NOMO-1 treated with dmso at 0.1 percent for 144 hours (cell line): ENCODE results near the gene MAP3K5.

Experiments
- DNase-seq: peaks from one replicate; lab custom pipeline; 2025; ENCODE audit not compliant: unreplicated experiment; lab: John Stamatoyannopoulos, UW

Gene MAP3K5

DNA sequence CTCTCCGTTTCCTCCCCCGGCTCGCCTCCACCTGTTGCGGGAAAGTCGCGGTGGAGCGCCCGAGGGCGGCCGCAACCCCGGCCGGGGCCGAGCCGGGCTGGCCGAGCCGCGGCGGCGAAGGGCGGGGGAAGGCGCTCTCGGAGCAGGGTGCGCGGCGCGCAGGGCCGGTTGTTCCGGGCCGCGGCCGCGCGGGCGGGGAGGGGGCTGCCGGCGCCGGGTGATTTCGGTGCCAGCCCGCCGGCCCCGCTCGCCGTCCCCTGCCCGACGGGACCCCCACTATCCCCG, 242.3 kb downstream of the MAP3K5 start:
- DNase-seq = no peak

DNA sequence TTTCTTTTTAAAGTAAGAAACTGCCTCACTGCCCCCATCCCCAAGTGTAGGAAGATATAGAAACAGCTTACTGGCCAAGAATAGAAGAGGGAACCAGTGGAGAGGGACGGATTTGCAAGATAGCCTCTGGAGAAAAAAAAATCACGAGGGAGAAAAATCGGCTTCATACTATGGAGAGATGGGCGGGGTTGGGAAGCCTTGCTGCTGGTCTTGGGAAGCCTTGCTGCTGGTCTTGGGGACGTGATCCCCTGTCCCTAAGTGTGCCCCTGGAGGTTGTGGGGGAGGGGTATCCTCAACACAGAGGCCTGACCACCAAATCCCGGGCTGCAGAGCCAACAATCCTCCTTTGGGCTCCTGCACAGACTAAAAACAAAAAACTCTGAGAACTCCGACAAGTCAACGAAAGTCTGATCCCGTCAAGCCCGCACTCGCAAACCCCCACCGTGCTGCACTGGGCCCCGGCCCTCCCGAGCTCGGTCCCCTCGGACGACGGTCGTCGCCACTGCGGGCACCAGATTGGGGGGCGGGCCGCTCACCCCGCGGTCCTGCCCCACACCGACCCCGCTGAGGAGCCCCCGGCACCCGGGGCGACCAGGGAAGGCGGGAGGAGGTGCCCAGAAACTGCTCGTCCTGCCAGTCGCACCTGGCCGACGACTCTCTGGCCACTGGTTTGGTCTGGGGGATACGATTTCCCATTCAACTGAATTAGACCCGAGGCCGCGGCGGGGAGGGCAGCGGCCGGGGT, 242.8 kb downstream of the MAP3K5 start:
- no peak for DNase-seq

DNA sequence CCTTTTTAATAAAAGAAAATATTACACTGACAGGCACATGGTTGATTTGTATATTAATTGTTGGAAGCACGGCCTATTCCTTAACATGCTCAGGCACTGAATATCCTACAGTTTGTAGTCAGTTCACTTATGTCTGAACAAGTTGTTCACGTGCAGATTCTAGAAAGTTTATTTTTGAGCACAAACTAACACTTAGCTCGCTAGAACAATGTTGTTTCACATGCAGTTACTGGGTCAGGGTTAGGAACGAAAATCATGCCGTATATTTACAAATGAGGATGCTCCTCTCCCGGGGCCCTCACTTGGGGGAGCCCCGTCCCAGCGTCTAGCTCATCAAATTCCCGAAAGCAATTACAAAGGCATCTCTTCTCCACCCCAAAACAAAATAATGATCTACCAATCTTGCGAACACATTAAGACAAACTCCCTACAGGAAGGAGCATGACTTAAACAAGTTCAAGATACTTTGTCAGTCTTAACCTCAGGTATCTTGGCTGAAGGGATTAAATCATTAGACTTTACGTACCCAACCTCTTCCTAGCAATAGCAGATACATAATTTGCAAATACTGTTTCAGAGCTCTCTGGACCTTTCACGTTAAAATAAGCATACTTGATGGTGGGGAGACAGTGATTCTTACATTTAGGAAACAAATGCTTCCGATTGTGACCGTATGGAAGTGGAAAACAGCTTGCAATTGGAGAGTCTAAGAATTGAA, 243.5 kb downstream of the MAP3K5 start:
- DNase-seq = no peak

DNA sequence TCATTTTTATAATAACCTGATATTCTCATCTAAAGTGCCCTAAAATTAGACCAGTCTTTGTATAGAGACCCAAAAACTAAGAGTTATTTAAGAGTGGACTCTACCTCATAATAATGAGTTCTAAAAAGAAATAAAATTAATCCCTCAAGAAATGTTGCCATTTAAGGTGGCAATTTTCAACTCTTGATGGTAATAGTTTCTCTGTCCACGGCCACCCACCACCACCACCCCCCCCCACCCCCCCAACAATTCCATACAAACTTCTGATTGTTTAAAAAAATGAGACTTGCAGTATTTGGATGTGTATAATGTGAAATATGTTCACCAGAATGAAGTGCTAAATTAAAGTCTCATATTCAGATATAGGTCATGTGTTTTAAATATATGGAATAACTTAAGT, 244.4 kb downstream of the MAP3K5 start:
- DNase-seq = no peak

DNA sequence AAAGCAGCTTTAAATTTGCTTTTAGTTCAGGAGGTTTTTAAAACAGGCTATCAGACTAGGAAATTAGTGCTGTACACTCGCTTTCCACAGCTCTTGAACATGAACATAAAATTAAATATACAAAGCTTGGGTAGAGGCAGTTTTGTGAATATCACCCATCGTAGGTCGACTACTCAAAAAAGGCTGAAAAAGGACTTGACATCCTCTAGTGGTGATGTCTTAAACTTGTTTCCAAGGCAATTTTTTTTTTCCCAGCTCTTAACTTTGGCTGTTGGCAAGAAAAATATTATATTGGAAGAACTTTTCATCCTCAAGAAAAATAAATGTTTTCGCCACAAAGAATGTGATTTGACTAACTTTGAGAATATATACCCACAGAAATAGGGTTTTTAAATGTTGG, 244.9 kb downstream of the MAP3K5 start:
- DNase-seq = peak; percentile 30

DNA sequence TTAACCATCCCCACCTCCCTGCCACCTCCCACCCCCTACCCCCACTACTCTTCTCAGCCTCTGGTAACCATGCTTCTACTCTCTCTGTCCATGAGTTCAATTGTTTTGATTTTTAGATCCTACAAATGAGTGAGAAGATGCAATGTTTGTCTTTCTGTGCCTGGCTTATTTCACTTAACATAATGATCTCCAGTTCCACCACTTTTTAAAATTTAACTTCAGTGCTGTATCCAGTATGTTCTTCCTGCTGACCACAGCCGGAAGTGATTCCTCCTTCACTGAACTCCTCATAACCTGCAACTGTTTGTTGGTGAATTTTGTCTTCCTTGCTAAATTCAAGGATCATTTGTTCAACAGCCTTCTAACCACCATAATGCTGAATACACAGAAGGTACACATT, 245.9 kb downstream of the MAP3K5 start:
- no peak for DNase-seq

DNA sequence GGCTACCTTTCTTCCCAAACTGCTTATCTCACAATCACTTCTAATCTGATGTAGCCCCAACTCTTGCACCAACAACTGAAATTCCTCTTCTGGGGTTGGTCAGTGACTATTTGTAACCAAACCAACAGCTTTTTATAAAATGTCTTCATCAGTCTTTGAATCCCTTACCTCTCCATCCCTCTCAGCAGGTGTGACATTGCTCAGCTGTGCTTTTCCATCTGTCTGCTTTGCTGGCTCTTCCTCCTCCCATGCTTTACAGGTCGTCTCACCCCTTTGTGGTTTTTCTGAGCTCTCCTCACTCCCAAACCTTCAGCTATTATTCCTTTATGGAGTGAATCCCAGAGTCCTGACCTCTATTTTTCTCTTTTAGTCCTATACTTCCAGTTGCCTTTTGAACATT, 248.0 kb downstream of the MAP3K5 start:
- no peak for DNase-seq

DNA sequence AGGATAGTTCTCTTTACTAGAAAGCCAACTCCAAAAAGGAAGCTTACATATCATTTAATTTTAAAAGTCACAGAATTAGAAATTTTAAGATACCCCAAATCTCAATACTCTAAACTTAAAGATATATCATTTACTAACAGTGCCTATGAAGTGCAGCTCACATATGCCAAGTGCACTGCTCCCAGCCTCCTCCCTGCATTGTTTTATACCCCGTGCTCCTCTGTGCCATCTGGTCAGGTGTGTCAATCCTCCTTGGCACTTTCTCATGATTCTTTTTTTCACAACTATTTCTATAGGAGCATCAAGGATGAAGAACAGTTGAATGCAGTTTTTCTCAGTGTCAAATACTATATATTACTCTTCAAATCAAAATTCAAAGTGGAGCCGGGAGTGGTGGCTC, 250.9 kb downstream of the MAP3K5 start:
- DNase-seq = no peak

DNA sequence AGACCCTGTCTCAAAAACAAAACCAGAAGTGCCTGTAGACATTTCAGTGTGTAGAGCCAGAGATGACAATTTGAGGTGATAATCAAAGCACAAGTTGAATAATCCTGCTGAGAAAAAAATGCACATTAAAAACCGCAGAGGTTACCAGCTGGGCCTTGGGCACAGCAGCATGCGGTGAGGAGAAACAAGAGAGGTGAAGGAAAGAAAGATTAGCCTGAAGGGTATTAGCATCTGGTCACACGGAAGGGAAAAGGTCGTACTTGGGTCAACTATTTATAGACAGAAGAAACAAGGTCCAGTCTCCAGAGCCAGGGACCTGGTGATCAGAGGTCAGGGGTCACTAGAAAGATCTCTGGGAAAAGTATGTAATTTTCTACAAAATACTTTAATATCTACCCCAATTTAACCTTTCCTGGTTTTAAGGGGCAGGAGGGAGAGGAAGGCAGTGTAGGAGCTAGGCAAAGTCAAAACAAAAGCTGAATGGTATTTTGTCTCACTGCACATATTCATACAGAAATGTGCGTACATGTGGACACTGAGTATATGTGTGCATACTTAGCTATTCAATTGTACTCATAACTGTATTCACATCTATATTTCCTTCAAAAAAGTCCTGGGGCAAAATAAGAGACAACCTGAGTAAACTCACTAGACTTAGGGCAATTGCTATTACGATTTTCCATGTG, 252.2 kb downstream of the MAP3K5 start:
- DNase-seq = no peak

DNA sequence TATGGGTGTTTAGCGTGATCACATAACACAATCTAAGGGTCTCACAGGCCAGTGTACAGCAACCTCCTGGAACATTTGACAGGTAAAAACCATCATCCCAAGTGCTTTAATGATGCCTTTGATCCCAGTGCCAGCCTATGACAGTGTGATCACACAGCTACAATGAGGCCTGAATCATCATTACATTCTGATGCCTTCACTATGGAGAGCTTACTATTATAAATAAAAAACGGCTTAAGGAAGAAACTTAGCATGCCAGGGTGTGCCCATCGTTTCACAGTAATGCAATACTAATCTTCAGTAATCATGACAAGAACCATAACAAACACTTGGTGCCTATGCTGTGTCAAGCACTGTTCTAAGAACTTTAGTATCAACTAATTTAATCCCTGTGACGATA, 253.4 kb downstream of the MAP3K5 start:
- DNase-seq = no peak

DNA sequence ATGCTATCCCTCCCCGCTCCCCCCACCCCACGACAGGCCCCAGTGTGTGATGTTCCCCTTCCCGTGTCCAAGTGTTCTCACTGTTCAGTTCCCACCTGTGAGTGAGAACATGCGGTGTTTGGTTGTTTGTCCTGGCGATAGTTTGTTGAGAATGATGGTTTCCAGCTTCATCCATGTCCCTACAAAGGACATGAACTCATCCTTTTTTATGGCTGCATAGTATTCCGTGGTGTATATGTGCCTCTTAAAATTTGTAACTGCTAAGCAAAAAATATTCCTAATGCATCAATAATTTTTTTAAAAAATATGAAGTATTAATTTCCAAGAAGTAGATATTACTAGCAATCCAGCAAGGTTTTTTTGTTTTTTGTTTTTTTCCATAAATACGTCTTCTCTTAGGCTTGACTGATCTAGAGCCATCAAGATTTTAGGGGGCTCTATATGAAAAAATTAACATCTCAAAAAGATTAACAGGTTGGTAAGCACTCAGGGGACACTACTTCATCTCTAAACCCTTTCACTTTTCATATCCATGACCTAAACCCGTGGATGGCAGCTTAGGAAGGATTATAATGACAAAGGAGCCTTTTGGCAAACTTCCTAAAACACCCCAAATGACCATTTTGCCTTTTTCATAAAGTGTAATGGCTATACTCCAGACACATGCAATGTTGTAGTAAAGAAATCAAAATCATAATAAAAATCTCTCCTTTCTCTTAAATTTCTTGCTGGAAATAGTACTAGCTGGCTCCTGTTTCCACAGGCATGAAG, 256.2 kb downstream of the MAP3K5 start:
- no peak for DNase-seq

DNA sequence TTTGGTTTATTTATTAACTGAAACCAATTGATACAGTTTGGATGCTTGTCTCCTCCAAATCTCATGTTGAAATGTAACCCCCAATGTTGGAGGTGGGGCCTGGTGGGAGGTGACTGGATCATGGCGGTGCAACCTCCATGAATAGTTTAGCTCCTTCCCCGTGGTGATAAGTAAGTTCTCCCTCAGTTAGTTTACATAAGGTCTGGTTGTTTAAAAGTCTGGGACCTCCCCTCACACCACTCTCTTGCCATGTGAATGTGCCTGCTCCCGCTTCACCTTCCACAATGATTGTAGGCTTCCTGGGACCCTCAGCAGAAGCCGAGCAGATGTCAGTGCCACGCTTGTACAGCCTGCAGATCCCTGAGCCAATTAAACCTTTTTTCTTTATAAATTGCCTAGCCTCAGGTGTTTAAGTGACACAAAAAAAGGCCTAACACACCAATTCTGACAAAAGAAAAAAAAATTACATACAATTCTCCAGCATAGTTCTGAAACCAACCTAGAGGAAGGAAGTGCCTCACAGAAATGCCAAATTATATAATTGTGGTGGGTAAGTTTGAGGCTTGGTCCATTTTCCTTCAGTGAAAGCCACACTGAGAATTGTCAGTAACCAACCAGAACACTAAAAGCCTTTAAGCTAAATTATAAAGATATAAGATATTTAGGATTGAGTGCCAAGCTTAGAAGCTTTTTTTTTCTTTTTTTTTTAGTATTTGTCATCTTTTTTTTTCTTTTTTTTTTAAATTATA, 257.1 kb downstream of the MAP3K5 start:
- peak; percentile 12 for DNase-seq

DNA sequence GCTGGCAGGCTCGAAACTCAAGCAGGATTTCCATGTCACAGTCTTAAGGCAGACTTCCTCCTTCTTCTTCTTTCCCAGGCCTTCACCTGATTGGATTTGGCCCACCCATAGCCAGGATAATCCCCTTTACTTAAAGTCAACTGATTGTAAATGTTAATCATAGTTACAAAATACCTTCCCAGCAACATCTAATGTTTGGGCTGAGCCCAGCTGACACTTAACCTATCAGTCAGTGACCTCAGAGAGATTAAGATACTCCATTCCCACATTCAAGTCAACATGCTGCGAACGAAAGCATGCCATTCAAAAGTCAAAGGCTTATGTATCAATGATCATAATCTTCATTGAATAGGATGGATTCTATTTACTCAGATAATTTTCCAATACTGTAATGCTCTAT, 258.0 kb downstream of the MAP3K5 start:
- DNase-seq = no peak

DNA sequence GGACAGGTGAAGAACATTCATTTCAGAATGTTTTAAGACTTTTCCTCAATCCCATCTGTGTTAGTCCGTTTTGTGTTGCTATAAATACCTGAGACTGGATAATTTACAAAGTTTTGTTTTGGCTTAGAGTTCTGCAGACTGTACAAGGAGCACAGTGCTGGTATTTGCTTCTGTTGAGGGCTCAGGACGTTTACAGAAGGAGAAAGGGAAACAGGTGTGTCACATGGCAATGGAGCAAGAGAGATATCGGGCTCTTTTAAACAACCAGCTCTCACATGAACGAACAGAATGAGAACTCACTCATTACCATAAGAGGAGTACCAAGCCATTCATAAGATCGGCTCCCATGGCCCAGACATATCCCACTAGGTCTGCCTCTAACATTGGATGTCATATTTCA, 258.8 kb downstream of the MAP3K5 start:
- DNase-seq = no peak

DNA sequence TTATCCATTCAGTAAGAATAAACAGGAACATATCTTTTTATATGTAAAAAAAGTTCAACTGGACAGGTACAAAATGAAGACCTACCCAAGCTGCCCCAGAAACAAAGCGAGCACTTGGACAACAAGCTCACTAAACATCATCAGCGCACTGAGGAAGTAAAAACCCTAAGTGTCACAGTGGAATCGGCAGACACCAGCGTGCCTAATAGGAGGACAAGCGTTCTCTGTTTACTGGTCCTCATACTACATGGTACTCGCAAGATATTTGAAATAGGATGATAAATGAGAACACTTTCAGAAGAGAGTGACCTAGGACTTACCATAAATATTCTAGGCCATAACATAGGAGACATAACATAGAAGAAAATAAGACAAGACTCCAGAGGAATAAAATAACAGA, 260.2 kb downstream of the MAP3K5 start:
- no peak for DNase-seq

DNA sequence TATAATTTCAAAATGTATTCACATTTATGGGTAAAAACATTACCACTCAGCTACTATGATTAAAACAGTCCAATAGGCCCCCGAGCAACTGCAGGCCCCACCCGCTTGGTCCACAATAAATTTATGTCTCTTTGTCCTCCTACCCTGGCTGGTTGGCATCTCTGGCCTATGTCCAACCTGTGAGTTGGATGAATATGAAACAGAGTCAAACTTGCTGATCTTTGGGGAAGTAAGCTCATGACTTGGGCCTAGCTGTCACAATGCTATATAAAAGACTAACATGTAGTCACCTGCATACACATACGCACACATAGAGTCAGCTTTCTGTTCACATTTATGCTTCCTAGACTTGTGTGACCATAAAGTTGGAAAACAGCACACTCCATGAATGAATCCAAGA, 262.6 kb downstream of the MAP3K5 start:
- no peak for DNase-seq

DNA sequence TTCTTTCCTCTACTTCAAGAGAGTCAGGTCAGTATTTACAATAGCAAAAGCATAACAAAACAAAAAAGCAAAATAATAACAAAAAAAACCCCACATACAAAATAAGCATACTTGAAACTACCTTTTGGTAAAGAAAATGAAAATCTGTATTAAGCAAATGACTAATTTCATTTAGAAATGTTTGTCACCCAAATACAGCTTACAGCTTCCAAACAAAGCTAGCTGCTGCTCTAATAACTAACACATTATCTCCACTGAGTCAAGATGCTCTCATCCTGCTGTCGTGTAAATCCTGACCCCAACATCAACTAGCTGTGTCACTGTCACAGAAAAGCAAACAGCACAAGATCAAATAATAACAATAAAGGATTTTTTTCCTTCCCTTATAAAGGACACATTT, 263.8 kb downstream of the MAP3K5 start:
- DNase-seq = no peak

DNA sequence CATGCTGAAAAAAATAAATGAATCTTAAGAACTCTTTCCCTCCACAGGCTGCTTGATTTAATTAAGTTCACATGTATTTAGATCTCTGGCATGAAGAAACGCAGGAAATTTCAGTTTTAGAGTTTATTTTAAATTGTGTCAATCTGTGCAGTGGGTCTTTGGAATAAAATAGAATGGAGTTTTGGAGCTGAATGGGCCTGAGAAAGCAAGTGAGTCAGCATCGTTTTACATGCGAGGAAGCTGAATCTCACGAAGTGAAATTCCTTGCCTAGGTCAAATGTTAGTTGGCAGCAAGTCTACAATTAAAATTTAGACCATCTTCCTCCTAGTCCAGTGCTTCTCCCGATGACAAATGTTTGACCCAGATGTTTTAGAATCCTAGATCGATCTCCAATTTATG, 264.4 kb downstream of the MAP3K5 start:
- no peak for DNase-seq

DNA sequence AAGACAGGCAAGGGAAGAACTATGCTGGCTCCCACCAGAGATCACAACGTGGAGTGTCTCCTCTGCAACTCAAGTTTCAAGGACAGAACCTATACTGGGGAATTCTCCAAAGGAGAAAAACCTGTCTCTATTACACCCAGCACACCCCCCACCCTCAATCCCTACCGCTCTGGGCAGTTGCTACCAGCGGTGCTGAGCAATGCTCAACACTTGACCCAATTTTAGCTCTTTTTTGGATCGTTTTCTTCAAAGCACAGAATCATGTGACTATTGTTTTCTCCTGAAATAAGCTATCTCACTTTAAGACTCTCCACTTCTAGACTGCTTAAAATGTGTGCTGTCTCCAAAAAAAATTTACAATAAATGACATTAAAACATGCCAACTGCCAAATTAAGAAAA, 265.3 kb downstream of the MAP3K5 start:
- DNase-seq = no peak

DNA sequence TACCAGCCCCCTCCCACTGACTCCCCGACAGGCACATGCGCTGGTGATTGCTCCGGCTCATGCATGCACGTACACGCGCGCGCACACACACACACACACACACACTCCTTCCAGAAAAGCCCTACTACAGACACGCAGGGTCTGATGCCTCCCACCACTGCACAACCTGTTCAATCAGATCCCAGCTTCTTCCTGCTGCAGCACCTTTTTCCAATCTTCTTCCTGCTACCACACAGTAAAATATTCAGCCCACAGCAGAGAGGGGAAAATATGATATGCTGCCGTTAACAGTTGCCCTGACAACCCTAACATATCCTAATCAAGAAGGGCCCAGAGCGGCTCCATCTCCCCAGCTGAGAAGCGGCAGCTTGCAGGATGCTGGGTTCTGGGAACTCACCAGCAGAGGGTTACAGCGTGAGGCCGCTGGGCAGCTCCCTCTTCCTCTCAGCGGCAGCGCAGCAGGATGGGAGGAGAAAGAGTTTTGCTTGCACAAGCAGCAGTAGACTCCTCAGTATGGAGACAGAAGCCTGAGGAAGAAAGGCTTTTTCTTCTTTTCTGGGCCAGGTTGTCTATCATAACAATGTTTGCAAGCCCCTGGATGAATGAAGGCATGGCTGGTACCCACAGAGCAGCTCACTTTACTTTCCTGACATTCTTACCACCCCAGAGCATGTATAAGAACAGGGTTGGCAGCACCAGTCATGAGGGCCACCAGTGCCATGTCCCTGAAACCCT, 265.9 kb downstream of the MAP3K5 start:
- peak; percentile 7 for DNase-seq
